ENCODE measurements around the gene NME7.

The NME7 gene

DNA sequence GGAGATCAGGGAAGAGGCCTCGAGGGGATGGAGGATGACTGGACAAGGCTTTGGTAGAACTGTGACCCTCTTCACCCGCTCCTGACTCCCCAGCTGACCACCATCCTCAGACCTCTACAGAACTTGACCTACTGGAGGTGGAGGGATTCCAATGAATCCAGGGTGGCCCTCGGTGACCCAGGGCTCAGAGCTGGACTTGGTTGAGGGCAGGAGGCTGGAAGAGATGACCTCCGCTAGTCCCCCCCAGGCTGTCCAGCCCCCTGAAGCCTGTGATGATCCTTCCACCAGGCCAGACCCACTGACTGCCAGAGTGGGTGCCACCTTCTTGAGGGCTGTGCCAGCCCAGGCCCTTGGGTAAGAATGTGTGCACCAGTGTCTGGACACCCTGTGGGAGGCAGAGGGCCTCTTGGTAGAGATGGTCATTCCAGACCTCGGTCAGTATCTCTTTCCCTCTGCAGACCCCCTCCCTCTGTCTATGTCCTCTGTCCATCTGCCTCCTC, 216.2 kb downstream of the NME7 start:
- DNase-seq (ENCODE audit: low spot score) = no peak

DNA sequence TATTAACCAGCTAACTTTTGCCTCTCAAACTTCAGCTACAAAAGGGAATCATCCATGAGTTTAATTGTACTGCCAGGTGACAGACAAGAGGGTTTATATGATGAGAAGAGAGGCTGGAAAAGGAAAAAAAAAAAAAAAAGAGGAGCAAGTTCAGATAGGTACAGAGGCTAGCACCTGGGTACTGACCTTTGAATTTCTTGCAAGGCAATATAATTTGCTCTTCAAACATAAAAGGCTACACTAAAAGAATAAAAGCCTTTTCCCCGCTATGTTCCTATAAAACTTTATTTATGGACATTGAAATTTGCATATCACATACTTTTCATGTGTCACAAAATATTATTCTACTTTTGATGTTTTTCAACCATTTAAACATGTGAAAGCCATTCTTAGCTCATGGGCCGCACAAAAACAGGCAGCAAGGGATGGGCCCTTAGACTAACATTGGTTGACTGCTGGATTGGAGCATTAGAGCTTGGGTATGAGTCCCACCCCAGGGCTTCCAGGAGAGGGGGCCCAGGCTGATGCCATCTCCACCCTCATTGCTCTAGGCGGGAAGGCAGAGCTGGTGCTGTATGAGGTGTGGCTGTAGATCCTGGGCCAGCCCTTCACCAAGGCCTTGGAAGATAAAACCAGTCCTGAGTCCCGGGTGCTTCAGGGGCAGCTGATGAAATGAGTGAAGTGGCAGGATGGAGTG, 216.8 kb downstream of the NME7 start:
- no peak for DNase-seq (ENCODE audit: low spot score)

- DNase-seq (ENCODE audit: low spot score) = no peak
Observed at GRCh38 chr1:169149555-169150286, 217.9 kb downstream of the NME7 start.

GRCh38 chr1:169148472-169149252, 218.9 kb downstream of the NME7 start:
- DNase-seq (ENCODE audit: low spot score) = no peak

DNA sequence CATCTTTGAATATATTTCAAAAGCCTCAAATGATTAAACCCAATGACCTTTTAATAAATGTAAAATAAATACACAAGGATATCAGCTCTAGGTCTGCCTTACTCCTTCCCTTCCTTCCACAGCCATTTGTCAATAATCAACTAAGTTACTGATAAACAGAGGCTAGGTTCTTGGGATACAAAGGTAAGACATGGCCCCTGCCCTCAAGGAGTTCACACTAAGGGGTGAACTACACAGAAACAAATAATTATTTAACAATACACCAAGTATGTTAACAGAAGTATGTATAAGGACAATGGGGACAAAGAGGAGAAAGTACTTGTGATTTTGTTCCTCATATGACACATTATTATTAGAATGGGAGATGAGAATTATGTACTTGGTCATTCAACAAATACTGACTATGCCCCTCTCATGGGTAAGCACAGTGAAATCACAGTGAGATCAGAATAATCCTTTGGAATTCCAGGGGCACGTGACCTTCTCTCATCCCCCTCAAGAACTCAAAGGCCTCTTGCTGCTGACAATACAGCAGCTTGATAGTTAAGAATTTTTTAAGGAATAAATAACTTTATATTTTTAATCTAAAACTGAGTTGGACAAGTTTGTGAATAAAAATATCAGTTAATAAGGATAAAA, 220.9 kb downstream of the NME7 start:
- DNase-seq (ENCODE audit: low spot score) = no peak

DNA sequence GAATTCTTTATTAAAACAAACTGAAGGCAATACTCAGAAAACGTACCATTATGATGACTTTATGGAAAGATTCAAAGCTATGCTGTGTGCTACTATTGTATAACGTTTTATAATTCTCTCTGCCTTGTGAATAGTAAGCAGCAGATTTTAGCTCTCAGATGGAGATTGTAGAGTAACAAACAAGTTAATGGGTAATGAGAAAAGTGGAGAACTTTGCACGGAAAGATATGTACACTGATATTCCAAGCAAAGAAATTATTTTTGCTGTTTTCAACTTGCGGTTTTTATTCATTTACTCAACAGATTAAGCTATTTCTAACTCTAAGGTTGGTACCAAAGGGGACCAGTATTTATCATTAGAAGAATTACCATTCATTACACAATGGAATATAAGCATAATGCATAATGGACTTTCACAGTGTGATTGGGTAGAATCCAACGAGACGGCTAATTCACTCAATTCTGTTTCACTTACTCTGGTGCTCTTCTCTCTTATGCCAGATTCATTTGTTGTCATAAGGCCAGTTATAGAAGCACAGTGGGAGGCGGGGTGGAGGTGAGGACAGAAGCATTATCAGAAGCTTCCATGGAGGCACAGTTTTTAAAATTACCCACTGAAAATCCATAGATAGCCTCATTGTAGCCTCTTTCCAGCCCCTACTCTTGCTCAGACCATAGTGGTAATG, 222.5 kb downstream of the NME7 start:
- no peak for DNase-seq (ENCODE audit: low spot score)

GRCh38 chr1:169143984-169144383, 223.6 kb downstream of the NME7 start:
- DNase-seq (ENCODE audit: low spot score) = no peak

DNA sequence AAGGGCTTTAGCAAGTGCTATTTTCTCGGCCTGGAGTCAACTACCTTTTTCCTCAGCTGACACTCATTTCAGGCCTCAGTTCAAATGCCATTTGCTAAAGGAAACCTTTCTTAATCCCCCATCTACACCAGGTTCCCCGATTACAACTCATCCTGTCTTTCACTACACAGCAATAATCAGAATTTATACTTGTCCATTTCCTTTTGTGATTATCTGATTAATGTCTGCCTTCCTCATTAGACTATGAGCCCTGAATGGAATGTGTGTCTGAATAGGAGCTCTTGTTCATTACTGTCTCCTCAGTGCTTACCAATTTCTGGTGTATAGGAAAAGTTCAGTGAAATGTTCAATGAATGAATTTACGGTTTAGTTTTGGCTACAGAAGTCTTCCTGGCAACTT, 224.3 kb downstream of the NME7 start:
- no peak for DNase-seq (ENCODE audit: low spot score)

GRCh38 chr1:169142129-169142528, 225.5 kb downstream of the NME7 start:
- no peak for DNase-seq (ENCODE audit: low spot score)

DNA sequence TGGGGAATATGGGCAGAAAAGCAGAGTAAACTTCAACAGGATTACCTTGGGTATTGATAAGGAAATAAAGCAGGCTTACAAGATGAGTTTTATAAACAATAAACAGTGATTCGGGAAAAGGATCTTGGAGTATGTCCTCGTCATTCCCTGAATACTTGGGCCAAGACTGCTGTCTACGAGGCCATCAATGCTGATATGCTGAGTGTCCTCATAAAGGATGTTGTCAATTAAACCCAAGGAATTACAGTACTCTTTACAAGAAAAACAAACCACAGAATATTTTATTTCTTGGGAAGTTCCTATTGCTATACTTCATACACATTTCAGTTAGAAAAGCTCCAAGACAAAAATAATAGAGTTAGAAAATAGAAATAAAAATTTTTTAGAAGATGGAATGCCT, 226.2 kb downstream of the NME7 start:
- no peak for DNase-seq (ENCODE audit: low spot score)

- DNase-seq (ENCODE audit: low spot score) = no peak
Observed at GRCh38 chr1:169138866-169139670, 228.5 kb downstream of the NME7 start.

- DNase-seq (ENCODE audit: low spot score) = no peak
Observed at GRCh38 chr1:169137357-169137756, 230.2 kb downstream of the NME7 start.

DNA sequence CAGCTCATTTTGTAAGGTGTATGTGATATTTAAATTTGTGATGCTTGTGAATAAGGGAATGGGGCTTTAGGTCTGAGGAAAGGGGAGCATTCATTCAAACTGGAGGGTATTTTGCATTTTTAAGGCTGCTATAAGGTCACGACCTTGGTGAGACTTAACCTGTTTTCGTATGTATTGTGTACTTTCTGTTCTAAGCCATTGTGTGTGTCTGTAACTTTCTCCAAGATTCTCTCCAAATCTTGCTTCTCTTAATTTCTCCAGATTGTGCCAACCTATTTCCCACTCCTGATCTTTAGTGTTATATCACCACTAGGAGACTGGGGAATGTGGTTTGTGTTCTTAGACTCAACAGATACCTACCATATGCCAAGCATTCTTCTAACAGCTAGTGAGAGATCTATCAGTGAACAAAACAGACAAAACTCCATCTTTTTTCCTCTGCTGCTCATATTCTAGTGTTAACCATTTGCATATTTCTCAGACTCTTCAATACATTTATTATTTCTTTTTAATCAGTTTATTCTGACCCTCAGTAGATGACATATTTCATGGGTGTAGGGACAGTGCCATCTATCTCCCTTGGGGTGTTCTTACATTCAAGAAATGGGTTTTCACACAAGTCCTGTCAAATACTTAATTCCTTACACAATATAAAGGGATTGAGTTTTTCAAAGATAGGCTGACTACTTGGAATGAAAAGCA, 233.6 kb downstream of the NME7 start:
- no peak for DNase-seq (ENCODE audit: low spot score)

DNA sequence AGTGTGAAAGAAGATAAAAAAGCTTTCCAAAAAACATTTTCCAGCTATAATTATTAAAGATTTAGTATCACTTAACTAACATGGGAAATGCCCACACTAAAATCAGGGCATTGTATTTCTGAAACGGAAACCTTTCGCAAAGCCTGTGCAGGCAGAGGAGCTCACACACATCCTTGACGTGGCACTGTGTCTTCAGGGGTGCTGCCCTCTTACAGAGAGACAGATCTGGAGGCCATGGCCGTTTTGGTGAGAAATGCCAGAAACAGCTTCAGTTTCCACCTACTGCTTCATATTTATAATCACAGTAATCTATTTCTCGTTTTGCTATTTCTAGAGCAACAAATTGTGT, 234.4 kb downstream of the NME7 start:
- no peak for DNase-seq (ENCODE audit: low spot score)

DNA sequence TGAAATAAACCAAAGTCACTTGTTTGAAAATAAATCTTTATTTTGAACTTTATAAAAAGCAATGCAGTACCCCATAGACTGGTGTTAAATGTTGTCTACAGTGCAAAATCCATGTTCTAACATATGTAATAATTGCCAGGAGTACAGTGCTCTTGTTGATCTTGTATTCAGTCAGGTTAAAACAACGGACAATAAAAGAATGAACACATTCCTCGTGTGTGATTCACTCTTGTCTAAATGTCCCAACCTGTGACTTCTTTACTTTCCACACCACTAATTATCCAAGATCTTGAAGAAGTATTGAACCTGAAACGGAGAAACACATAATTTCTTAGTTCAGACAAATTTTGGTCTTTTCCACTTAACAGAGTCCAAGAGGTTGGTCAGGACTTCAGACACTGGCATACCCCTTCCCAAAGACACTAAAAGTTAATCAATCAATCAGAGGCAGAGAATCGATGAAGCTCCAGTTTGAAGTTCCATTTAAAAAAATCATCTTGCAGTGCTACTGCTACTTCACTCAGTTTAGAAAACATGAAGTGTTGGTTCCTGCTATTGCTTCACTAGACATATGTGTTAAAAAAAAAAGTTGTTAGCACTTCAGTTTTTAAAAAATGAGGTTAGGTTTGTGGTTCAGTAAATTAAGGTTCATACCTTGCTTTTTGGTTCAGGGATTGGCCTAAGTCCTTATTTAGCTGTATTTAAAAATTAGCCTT, 234.9 kb downstream of the NME7 start:
- DNase-seq (ENCODE audit: low spot score) = no peak

DNA sequence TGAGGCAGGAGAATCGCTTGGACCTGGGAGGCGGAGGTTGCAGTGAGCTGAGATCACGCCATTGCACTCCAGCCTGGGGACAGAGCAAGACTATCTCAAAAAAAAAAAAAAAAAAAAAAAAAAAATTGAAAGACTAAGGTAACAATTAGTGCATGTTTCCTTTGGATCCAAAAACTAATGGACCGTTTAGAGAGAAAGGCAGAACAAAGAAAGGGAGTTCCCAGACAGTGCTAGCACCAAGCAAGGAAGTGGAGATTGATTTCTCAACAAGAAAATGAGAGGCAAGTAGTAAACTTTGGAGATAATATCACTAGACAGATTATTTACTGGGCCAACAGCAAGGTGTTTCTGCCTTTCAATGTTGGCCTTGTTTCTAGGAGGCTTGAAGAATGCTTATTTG, 236.9 kb downstream of the NME7 start:
- DNase-seq (ENCODE audit: low spot score) = no peak

- DNase-seq (ENCODE audit: low spot score) = no peak
Observed at GRCh38 chr1:169129109-169129784, 238.3 kb downstream of the NME7 start.

DNA sequence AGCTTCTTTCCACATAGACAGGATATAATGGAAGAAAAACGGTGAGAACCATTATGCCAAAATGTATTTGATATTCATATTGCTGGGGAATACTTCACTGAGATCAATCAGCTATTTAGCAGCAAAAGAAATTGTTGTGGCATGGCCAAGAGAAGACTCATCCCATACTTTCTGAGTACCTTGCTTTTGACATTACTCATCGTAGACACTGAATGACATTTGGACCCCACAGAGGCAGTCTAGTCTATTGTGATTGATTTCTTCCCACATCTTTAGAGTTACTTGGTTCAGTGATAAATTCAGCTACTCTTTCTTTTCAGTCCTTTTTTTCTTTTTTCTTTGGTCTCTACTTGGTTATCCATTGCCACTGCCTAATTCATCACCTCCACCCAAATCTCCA, 239.0 kb downstream of the NME7 start:
- no peak for DNase-seq (ENCODE audit: low spot score)

DNA sequence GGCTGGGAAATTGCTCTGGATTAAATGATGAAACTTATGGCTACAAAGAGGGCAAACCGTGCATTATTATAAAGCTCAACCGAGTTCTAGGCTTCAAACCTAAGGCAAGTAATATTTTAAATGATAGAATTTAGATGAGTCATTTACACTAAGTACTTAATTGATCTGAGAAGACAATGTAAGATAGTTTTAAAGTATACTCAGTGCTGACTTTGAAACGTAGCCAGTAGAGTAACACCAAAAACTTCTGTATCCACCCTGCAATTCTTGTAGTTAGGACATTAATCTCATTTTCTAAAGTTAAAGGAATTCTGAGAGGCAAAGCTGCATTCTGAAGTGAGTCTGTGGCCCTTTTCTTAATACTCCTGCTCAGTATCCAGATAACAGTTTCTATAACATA, 240.3 kb downstream of the NME7 start:
- DNase-seq (ENCODE audit: low spot score) = no peak

Data from CD4-positive, alpha-beta T cell treated with Interleukin-2 at 100 ng/mL for 4 hours (primary cell).